ENCODE data around the gene HOXD11.

Gene HOXD11

DNA sequence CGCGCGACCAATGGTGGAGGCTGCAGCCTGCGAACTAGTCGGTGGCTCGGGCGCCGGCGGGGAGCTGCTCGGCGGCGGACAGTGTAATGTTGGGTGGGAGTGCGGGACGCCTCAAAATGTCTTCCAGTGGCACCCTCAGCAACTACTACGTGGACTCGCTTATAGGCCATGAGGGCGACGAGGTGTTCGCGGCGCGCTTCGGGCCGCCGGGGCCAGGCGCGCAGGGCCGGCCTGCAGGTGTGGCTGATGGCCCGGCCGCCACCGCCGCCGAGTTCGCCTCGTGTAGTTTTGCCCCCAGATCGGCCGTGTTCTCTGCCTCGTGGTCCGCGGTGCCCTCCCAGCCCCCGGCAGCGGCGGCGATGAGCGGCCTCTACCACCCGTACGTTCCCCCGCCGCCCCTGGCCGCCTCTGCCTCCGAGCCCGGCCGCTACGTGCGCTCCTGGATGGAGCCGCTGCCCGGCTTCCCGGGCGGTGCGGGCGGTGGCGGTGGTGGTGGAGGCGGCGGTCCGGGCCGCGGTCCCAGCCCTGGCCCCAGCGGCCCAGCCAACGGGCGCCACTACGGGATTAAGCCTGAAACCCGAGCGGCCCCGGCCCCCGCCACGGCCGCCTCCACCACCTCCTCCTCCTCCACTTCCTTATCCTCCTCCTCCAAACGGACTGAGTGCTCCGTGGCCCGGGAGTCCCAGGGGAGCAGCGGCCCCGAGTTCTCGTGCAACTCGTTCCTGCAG, 15.8 kb downstream of the HOXD11 start, which contains the start of gene HOXD9:
Gene HOXD9, plus strand, starts transcription at position 37 of the 728 bp plus-strand sequence. Its CDS starts 50 bp downstream, at position 87.
- no peak for DNase-seq

DNA sequence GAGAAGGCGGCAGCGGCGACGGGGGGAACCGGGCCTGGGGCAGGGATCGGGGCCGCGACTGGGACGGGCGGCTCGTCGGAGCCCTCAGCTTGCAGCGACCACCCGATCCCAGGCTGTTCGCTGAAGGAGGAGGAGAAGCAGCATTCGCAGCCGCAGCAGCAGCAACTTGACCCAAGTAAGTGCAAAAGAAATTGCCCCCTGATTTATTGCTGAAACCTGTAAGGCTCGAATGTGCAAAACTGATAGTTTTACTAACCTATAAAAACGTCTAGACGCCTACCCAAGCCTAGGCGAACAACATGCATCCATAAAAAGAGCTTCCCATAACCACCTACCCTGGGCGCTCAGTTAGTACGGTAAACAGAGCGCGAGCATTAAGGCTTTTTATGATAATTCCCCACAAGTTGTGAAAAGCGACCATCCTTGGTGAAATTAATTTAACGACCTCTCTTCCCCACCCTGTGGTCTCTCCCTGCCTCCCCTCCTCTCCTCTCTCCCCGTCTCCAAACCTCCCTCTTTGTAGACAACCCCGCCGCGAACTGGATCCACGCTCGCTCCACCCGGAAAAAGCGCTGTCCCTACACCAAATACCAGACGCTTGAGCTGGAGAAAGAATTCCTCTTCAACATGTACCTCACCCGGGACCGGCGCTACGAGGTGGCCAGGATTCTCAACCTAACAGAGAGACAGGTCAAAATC, 16.5 kb downstream of the HOXD11 start:
- no peak for DNase-seq

DNA sequence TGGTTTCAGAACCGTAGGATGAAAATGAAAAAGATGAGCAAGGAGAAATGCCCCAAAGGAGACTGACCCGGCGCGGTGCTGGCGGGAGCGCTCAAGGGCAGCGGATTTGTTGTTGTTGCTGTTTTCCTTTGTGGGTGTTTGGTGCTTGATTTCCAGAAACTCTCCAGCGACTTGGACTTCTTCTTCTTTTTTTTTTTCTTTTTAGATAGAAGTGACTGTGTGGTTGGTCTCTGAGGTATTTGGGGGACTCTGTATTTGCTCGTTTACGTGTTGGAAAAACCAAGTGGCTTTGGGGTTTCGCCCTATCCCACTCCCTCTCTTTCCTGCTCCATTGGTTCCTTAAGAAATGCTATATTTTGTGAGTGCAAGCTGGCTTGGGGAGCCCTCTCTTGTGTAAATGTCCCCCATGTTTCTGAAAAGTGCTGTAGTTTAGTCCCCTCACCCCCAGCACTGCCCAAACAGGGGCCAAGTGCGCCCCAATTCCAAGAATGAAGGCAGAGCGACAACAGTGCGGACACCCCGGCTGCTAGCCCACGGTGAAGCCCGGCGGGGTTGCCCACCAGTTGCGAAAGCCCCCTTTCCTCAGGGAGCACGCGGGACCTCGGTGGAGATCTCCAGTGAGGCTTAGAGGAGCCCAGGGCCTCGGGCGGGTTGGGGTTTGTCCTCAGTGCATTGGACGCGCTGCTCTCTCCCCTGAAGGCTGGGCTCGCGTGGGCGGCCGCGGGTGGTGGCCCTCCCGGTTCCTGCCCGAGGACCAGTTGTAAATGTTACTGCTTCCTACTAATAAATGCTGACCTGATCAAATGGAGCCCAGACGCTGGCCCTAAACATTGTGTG, 17.2 kb downstream of the HOXD11 start:
- DNase-seq: no peak

DNA sequence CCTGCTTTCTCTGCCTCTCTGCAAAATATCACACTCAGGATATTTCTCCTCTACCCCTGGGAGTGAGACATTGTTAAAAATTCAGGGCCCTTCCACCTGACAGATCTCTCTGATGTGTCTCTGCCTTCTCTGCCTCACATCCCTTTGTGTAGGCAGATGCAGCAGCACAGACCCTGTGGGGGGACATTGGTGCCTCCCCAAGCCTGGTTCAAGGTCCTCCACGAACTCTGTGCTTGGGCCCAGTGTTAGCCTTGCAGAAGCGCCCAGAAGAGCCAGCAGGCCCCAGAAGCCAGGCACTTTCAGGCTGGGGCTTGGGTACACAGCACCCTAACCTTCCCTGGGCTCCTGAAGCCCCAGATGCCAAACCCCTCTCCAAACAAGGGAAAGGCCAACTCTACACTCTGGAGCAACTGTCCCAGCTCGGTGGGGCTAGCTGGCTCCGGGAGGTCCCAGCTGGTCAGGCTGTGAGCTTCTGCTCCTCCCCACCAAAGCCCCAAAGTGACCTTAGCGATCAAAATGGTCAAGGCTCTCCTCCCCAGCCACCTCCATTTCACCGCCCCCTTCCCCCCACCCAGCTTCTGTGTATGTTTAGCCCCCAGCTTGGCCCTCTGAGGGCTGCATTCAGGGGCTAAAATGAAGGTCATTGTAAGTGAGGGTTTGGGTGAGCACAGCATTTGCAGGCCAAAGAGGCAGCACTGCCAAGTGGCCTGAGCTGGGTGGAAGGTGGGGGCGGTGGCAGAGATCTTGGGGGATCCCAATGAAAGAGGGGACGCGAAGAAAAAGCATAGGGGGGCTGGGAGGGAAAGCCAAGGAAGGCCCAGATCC, 18.1 kb downstream of the HOXD11 start:
- no peak for DNase-seq

DNA sequence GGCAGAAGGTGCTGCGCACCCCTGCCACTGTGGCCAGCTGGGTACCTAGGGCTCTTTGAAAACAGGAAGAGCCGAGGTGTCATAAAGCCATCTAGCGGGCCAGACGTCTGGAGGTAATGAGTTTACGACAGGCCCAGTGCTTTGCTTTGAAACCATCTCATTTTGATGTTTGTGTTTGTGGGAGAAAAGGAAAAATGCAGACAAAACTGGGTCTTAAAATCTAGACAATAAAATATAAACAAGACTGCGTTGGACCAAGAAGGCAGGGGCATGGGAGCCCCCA, 18.6 kb downstream of the HOXD11 start:
- DNase-seq: no peak

DNA sequence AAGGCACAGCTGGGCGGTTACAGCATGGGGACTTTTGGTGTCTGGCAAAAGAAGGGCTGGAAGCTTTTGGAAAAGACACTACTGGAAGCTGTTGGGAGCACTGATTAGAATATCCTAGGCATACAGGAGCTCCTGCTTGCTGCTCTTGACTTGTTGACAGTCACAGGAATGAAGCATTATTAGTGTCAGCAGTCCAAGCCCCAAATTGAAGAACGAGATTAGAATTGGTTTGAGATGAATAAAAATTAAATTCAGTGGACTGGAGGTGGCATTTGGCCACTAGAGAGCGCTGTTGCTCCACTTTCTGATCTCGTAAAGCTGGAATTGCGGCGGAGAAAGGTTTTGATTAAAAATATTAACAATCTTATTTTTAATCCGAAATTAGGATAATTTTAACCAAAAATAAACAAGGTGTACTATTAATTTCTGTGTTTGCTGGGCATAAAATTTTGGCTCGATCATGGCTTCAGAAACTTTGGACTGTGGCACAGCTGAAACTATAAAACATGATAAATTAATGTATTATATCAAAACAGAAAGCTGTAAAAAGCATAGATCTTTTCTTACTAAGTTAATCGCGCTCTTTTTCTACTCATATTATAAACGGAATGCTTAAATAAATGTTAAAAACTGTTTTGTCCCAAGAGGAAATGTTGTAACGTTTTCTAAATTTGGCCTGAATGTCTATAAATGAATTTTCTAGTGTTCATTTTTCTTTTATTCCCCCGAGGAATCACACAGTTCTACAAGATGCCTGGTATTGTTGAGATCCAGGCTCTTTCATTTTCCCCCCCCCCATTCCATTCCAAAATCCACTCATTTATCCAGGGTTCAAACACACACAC, 20.1 kb downstream of the HOXD11 start:
- no peak for DNase-seq

DNA sequence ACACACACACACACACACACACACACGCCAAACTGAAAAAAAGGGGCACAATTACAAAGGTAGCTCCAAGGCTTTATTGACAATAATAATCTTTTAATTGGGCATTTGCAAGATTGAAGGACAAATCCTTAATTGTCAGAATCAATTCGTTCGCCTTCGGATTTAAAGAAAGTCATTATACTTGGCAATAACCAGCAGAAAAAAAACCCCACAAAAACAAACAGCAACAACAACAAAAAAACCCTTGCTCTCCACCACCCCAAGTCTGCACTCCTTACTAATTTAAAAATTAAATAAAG, 20.6 kb downstream of the HOXD11 start:
- no peak for DNase-seq

DNA sequence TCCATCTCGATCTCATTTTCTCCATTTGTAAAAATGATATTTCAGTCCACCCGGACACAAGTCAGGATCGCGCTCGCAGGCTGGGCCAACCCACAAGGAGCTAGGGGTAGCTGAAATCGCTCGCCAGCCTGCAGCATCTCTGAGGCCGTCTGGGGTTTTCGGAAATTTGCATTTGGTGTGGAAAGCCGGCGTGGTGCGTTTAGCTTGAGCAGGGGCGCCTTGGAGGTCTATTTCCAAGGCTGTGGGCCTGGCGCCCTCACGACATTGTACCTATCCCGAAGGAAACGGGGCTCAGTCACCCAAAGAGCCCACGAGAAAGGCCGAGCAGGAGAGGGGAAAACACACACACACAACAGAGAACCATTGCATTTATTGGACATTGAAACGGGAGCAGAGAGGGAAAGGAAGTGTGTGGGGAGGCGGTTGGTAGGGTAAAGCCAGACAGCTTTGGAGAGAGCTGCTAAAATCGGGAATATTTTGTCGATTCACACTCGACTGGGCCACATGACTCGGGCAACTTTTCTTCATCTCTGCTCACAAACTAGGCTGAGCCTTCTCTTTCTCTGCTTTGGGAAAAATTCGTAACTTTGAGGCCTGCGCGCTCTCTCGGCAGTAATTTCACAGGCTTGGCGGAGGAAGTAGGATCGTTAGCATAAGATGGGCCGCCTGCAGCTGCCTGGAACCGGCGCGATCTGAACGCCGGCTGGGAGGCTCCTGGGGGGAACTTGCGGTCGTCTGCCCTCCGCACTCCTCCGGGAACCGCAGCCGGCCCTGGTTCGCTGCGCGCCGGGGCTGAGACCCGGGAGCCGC, 21.3 kb downstream of the HOXD11 start:
- no peak for DNase-seq

DNA sequence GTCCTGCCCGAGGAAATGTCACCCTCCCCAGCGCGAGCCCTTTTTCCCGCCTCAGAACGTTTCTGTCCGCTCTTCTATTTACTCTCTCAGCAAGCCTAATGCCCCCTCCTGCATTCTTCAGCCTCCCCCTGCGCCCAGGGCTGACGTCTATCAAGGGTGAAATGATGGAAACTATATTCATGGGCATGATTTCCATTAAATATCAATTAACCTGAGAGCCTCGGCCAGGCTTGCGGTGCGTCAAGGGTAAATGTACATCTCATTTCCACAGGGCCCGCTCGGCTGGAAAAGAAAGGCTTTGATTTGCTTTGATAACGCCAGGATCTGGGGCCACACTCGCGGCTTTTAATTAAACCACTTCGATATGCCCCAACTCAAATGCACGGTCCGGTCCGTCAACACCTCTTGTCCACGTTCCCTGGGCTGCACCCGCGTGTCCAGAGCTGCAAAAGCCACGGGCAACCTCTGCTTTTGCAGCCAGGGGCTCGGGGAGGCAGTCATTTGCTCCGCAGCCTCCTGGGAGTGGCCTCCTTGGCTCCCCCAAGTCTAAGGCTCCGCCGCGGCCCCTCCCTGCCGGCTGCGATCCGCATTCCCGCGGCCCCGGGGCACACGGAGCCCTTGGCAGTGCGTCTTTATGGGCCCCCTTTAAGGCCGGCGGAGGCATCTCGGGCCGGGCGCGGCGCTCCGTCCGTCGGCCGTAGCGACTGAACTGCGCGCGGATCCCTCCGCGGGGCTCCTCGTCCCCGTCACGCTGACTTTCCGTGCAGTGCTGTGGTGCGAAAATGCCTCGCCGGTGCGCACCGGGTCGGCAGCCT, 22.1 kb downstream of the HOXD11 start, which contains the start of gene HOXD8:
Gene HOXD8, plus strand, starts transcription at position 724 of the 815 bp plus-strand sequence. CDS start 662 bp downstream, outside the sequence.
- DNase-seq: no peak

DNA sequence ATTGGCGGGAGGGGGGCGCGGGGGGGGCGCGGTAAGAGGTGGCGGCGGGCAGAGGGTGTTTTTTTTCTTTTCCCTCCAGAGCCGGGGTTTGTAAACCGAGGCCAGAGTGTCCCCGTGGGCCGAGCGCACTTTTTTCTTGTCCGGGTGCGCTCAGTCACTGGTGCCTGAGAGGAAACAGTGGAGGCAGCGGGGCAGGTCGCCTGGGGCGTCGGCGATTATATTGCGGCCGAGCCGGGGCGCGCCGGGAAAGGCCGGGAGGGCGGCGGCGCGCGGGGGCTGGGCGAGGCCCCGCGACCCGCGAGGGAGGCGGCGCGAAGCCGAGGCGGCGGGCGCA, 22.7 kb downstream of the HOXD11 start:
- no peak for DNase-seq

DNA sequence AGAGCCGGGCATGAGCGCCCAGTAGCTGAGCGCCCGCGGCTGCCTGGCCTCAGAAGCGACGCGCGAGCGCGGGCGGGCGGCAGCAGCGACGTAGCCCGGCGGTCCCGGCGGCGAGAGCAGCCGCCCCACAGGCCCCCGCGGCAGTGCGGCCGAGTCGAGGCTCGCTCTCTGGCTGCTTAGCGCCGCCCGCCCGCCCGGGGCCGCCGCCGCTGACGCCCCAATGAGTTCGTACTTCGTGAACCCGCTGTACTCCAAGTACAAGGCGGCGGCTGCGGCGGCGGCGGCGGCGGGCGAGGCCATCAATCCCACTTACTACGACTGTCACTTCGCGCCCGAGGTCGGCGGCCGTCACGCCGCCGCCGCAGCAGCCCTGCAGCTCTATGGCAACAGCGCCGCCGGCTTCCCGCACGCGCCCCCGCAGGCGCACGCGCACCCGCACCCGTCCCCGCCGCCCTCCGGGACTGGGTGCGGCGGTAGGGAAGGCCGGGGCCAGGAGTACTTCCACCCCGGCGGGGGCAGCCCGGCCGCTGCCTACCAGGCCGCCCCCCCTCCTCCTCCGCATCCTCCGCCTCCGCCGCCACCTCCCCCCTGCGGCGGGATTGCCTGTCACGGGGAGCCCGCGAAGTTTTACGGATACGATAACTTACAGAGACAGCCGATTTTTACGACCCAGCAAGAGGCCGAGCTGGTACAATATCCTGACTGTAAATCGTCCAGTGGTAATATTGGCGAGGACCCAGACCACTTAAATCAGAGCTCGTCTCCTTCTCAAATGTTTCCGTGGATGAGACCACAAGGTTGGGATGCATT, 23.3 kb downstream of the HOXD11 start:
- no peak for DNase-seq

DNA sequence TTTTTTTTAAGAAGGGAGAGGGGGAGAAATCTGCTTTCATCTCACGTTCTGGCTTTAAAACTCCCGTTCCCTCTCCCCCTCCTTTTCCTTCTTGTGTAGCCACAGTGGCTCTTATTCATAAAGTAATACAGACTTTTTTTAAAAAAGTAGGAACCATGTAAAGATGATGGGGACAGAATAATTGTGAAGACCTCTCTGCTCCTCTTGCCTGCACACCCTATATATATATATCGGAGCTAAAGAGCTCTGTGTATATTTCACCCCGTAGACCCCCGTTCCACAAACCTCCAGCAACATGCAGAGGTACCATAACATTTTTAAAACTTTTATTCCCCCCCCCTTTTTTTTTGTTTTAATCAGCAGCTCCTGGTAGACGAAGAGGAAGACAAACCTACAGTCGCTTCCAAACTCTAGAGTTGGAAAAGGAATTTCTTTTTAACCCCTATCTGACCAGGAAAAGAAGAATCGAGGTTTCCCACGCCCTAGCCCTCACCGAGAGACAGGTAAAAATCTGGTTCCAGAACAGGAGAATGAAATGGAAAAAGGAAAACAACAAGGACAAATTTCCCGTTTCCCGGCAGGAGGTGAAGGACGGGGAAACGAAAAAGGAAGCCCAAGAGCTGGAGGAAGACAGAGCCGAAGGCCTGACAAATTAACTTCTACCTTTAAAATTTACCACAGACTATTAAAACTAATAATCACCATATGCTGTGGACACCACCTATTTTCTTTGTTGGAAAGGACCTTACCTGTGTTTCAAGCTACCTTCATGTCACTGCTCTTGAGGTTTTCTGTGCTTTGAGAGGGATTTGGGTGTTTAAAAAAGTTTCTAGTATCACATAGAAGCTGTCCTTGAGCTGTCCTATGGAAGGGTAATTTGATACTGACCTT, 24.1 kb downstream of the HOXD11 start:
- no peak for DNase-seq

DNA sequence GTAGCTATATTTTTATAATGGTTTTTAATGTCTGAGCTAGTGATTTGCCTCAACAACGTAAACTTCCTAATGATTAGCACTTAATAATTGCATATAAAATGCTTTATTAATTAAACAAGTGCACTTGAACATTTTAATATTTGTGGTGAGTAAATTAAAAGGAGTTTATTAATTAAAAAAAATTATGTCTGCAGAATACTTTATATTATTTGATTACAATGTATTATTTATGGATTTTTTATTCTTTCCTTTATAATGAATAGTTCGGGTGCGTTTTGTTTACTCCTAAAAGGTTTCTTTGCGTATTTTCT, 24.7 kb downstream of the HOXD11 start:
- DNase-seq: no peak

DNA sequence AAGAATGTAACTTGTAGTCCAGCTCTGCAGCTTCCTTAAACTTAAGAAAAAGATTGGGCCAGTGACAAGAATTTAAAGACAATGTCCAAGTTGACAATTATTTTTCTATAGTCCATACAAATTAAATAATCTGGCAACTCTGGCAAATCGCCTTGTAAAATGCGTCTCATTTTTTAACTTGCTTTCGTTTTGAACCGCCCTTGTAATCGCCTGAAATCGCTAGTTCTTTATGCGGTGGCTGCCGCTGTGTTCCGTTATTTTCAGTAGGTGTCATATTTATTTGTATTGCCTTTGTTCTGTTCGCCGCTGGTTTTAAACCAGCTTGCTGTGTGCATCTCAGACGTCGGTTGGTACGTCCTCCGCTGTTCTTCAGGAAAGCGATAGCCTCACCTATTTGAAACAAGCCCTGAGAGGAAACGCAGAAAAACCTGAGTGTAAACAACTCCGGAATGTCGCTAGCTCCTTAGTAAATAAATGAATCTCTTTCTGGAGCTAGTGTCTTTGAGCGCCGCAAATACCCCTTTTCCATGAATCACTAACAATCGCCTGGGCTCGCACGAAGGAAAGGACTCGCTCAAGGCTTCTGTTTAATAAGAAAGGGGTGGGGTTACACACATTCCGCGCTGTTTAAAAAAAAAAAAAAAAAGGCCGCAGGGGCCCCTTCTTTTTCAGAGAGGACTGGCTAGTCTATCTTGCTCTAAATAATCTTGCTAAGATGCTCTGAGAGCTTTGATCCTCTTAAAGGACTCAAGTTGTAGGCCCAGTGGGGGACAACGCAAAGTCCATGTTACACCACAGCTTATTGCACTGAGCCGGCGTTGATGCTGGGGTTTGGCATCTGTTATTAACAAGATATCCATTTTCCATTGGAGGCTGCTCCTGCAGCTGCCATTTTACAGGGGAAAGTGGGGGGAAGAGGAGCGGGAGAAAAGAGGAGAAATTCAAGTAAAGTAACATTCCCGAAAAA, 25.4 kb downstream of the HOXD11 start:
- no peak for DNase-seq

DNA sequence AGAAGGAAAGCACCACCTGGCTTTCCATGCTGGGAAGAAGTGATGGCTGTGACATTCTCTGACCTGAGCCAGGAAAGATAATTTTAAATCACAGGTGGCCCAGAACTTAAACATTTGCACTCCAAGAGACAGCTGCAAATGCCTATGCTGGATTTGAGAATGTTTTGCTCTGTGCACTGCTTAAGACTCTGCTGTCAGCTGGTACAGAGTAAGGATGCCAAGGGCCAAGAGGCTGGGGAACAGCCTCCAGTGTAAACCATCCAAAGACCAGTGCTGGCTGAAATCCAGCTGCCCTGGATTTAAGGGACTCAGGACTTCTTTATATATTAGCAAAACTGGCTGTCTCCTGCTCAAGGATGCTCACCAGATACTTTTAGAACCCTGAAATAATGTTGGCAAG, 26.3 kb downstream of the HOXD11 start:
- DNase-seq: no peak

DNA sequence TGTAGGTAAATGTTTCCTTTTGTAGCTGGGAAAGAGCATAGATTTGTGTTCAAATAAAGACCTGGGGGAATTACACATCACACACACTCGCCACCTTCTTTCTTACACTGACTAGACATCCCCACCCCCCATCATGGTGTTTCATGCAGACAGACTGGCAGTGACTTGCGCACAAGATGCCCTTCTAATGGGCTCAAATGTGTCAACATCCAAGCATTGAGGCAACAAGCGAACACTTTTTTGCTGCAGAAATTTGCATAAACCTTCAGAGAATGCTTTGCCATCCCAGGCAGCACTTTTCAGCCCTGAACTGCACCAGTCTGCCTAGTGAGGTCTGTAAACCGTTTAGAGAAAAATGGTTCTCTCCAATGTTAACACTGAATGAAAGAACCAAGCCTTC, 27.0 kb downstream of the HOXD11 start:
- no peak for DNase-seq

DNA sequence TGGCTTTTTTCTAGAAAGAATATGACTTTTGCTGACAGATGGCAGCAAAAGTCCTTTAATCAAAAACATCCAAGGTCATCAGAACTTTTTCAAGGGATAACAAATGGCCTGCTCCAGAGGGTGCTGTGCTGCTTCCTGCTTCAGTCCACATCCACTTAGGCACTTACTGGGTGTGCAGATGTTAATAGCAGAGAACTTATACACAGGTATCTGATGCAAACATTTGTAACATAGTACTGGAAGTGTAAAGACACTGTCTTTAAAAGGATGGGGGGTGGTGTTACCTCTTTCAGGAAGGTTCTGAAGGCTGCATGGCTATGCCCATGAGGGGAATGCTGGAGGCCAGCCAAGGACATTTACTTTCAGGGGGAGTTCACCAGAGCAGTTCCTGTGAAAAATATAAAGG, 28.0 kb downstream of the HOXD11 start:
- no peak for DNase-seq

All from cerebellar nuclear complex (tissue), 1 donor.